Superior temporal gyrus (tissue), 1 donor: ENCODE results near the gene CGGBP1.

Experiments used
- DNase-seq: peaks from one replicate; pipeline ENCODE4 v3.0.0-alpha.2; 2016; ENCODE audit errors: extremely low spot score

CGGBP1 gene

GRCh38 chr3:88058581-88059379 lies at the start of gene CGGBP1, which contains the start of gene ZNF654:
Gene CGGBP1, minus strand, starts transcription at chr3:88059005. Its CDS starts 3,029 bp downstream, at chr3:88055976.
Gene ZNF654, plus strand, starts transcription at chr3:88059255. Its CDS starts 65 bp downstream, at chr3:88059320.
- DNase-seq, result peak; percentile 99

GRCh38 chr3:88105325-88105724 lies 46.5 kb upstream of the CGGBP1 start:
- DNase-seq, result no peak

- no peak for DNase-seq
Measured at GRCh38 chr3:88101142-88101541, 42.3 kb upstream of the CGGBP1 start.

GRCh38 chr3:88093266-88093665 lies 34.5 kb upstream of the CGGBP1 start:
- no peak for DNase-seq

GRCh38 chr3:88092270-88092669 lies 33.5 kb upstream of the CGGBP1 start:
- DNase-seq, result no peak

GRCh38 chr3:88090681-88091080 lies 31.9 kb upstream of the CGGBP1 start:
- DNase-seq, result no peak

- no peak for DNase-seq
Measured at GRCh38 chr3:88084097-88084501, 25.3 kb upstream of the CGGBP1 start.

GRCh38 chr3:88082854-88083253 lies 24.0 kb upstream of the CGGBP1 start:
- no peak for DNase-seq

GRCh38 chr3:88078932-88079331 lies 20.1 kb upstream of the CGGBP1 start:
- no peak for DNase-seq

GRCh38 chr3:88076712-88077111 lies 17.9 kb upstream of the CGGBP1 start:
- DNase-seq, result no peak

GRCh38 chr3:88075497-88075896 lies 16.7 kb upstream of the CGGBP1 start:
- no peak for DNase-seq

- DNase-seq, result no peak
Measured at GRCh38 chr3:88075072-88075471, 16.3 kb upstream of the CGGBP1 start.

GRCh38 chr3:88061746-88062145 lies 2.9 kb upstream of the CGGBP1 start:
- no peak for DNase-seq

- no peak for DNase-seq
Measured at GRCh38 chr3:88059380-88060170, 770 bp upstream of the CGGBP1 start.

GRCh38 chr3:88058306-88058580 lies 562 bp downstream of the CGGBP1 start:
- no peak for DNase-seq

- DNase-seq, result peak; percentile 69
Measured at GRCh38 chr3:88057630-88058305, 1.0 kb downstream of the CGGBP1 start.

GRCh38 chr3:88046766-88047165 lies 12.0 kb downstream of the CGGBP1 start:
- DNase-seq, result no peak

GRCh38 chr3:88044411-88044810 lies 14.4 kb downstream of the CGGBP1 start:
- DNase-seq, result no peak

- no peak for DNase-seq
Measured at GRCh38 chr3:88041005-88041404, 17.8 kb downstream of the CGGBP1 start.

- no peak for DNase-seq
Measured at GRCh38 chr3:88040529-88040928, 18.3 kb downstream of the CGGBP1 start.

GRCh38 chr3:88038566-88038965 lies 20.2 kb downstream of the CGGBP1 start:
- DNase-seq, result no peak

GRCh38 chr3:88036221-88036620 lies 22.6 kb downstream of the CGGBP1 start:
- DNase-seq, result no peak
